ENCODE results near the gene GOLGA6L7.
"Not testable (repeated sequence)": the region's sequence is repeated elsewhere in the genome, so short reads cannot be mapped to it uniquely, and the experiment has no call there.

The GOLGA6L7 gene

DNA sequence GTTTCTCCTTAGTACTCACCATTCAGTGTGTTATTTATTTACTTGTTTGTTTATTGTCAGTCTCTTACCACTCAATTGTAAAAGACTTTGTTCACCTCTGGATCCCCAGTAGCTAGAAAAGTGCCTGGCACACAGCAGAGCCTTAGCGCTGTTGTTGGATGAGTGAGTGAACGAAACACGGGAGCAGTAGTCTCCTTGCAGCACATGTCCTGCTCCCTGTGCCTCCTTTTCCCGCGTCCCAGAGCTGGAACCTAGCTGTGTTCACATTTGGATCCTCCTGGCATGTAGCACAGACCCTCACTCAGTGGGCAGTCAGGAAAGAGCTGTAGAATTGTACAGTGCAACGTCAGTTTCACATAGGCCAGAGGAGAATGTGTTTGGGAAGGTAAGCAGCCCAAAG is 41.4 kb upstream of the GOLGA6L7 start:
- not testable (repeated sequence) for H3K9me3 ChIP-seq (ENCODE audit: control insufficient read depth in 1 of 2, low read length in 2 of 2); H3K4me1 ChIP-seq (ENCODE audit: control insufficient read depth in 1 of 2, insufficient read depth in 2 of 2, low read length in 2 of 2); H3K9ac ChIP-seq (ENCODE audit: low read depth in 1 of 2, low read length in 2 of 2); H3K27ac ChIP-seq (ENCODE audit: low read depth, low read length); H3K36me3 ChIP-seq (ENCODE audit: control insufficient read depth in 1 of 2, insufficient read depth in 2 of 2, low read length in 2 of 2); H3K4me3 ChIP-seq (ENCODE audit: low read depth in 1 of 2, low read length in 2 of 2)
- H3K27me3 ChIP-seq (ENCODE audit: control insufficient read depth in 1 of 2, insufficient read depth in 2 of 2, low read length in 2 of 2) = peaks cover 6 to 12% of the 10 kb centered on the region in 2 donors

DNA sequence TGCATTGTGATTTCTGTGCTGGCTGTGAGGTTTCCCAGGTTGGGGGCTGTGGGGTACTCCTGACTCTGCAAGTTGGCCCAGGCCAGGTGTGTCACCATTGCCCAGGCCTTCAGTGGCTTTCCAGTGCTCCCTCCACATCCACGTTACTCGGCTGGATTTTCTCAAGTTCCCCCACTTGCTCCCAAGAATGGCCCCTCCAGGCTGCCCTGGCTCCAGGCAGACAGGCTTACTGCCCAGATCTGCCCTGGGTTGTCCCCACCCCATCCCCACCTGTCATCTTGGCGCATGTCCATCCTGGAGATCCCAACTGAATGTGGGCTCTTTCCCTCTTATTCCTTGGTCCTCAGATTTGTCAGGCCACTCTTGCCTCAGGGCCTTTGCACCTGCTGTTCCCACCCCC is 40.9 kb upstream of the GOLGA6L7 start:
- Histone ChIP-seq H3K27ac (ENCODE audit: low read depth, low read length) (no peak overlapping the region), H3K9ac (ENCODE audit: low read depth in 1 of 2, low read length in 2 of 2) (no peak overlapping the region), H3K4me3 (ENCODE audit: low read depth in 1 of 2, low read length in 2 of 2) (no peak overlapping the region)

DNA sequence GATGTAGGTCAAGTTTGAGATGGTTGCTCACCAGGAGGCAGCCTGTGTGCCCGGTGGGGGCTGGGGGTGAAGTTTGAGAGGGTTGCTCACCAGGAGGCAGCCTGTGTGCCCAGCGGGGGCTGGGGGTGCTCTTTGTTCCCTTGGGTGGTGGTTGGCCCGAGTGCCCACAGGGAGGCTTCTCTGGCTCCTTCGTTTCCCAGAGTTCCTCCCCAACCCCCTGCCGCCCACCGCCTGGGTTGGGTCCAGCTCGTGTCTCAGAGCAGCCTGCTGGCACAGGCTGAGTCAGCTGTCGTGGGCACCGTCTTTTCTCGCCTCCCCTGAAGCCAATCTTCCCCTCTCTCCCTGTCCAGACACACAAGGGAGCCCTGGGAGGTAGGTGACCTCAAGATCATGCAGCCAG is 40.5 kb upstream of the GOLGA6L7 start:
- no peaks in the 10 kb centered on the region for H3K9me3 ChIP-seq (ENCODE audit: control insufficient read depth in 1 of 2, low read length in 2 of 2)
- peaks cover 12 to 14% of the 10 kb centered on the region in 2 donors for H3K27me3 ChIP-seq (ENCODE audit: control insufficient read depth in 1 of 2, insufficient read depth in 2 of 2, low read length in 2 of 2)
- H3K27ac ChIP-seq (ENCODE audit: low read depth, low read length) = no peak overlapping the region
- H3K9ac ChIP-seq (ENCODE audit: low read depth in 1 of 2, low read length in 2 of 2) = no peak overlapping the region
- H3K4me1 ChIP-seq (ENCODE audit: control insufficient read depth in 1 of 2, insufficient read depth in 2 of 2, low read length in 2 of 2) = no peaks in the 10 kb centered on the region
- no peak overlapping the region for H3K4me3 ChIP-seq (ENCODE audit: low read depth in 1 of 2, low read length in 2 of 2)
- no peaks in the 10 kb centered on the region for H3K36me3 ChIP-seq (ENCODE audit: control insufficient read depth in 1 of 2, insufficient read depth in 2 of 2, low read length in 2 of 2)

More for the DNA sequence above, 40.9 kb upstream of the GOLGA6L7 start:
- Histone ChIP-seq H3K36me3 (ENCODE audit: control insufficient read depth in 1 of 2, insufficient read depth in 2 of 2, low read length in 2 of 2) (no peaks in the 10 kb centered on the region), H3K9me3 (ENCODE audit: control insufficient read depth in 1 of 2, low read length in 2 of 2) (no peaks in the 10 kb centered on the region), H3K27me3 (ENCODE audit: control insufficient read depth in 1 of 2, insufficient read depth in 2 of 2, low read length in 2 of 2) (peaks cover 9 to 14% of the 10 kb centered on the region in 2 donors), H3K4me1 (ENCODE audit: control insufficient read depth in 1 of 2, insufficient read depth in 2 of 2, low read length in 2 of 2) (no peaks in the 10 kb centered on the region)

DNA sequence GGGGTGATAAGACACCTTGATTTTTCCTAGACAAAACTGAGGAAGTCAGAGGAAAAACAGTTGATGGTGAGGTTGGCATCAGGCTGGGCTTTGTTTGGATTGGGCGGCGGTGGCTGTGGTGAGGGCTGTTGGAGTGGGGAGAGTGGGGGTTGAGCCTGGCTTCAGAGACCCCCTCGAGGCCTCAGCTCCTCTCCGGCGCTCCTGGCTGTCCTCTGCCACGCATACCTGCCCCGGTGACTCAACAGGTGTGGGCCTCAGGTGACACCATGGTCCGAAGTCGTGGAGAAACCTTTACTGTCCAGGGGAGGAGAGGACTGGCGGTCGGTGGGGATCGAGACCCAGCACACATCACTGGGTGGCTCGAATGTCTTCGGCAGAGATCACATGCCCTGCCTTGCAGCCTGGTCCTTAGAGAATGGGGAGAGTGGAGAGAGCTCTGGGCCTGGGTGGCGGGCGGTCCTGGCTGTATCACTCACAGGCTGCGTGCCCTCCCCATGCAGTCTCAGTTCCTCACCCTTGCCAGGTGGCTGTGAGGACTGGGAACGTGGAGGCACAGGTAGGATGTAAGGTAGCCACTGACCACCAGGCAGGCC is 40.0 kb upstream of the GOLGA6L7 start:
- H3K9me3 ChIP-seq (ENCODE audit: control insufficient read depth in 1 of 2, low read length in 2 of 2) = no peaks in the 10 kb centered on the region
- H3K27me3 ChIP-seq (ENCODE audit: control insufficient read depth in 1 of 2, insufficient read depth in 2 of 2, low read length in 2 of 2) = peaks cover 12 to 14% of the 10 kb centered on the region in 2 donors
- H3K4me1 ChIP-seq (ENCODE audit: control insufficient read depth in 1 of 2, insufficient read depth in 2 of 2, low read length in 2 of 2) = no peaks in the 10 kb centered on the region
- no peak overlapping the region for H3K9ac ChIP-seq (ENCODE audit: low read depth in 1 of 2, low read length in 2 of 2)
- H3K36me3 ChIP-seq (ENCODE audit: control insufficient read depth in 1 of 2, insufficient read depth in 2 of 2, low read length in 2 of 2) = no peaks in the 10 kb centered on the region
- no peak overlapping the region for H3K4me3 ChIP-seq (ENCODE audit: low read depth in 1 of 2, low read length in 2 of 2)
- H3K27ac ChIP-seq (ENCODE audit: low read depth, low read length) = no peak overlapping the region

DNA sequence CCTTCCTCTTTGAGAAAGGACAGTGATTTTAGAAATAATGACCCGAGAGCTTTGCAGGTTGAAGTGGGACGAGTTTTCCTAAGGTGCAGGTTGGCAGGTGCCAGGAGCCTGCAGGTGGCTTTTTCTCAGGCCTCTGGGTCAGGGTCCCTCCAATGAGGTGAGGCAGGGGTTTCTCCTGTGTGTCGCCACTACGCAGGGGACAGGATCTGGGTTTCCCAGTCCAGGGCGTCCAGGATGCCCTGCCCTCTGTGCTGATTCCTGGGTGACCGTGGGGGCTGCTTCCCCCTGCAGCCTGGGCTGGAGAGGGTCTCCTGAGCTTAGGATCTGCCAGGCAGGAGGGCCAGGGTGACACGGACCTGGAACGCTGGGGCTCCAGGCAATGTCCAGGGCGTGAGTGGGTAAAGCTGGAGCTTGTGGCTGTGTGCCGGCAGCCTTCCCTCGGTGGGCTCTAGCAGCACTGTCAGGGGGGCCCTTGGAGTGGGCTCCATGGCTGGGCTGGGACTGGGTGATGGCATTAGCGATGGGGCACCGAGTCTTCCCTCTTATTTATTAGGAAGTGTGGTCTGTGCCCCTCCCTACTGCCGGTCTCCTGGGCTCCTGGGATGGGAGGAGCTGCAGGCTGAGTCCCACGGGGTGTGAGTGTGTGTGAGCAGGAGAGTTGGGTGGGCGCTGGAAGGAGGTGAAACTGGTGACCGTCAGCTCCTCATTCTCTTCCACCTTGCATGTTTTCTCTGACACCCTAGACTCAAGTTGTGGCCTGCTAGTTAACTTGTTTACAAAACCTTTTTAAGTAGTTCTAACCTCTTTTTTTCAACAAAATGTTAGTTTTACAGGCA is 39.1 kb upstream of the GOLGA6L7 start:
- Histone ChIP-seq H3K27ac (ENCODE audit: low read depth, low read length) (no peak overlapping the region), H3K27me3 (ENCODE audit: control insufficient read depth in 1 of 2, insufficient read depth in 2 of 2, low read length in 2 of 2) (peaks cover 12 to 14% of the 10 kb centered on the region in 2 donors), H3K4me3 (ENCODE audit: low read depth in 1 of 2, low read length in 2 of 2) (no peak overlapping the region), H3K9me3 (ENCODE audit: control insufficient read depth in 1 of 2, low read length in 2 of 2) (no peaks in the 10 kb centered on the region), H3K9ac (ENCODE audit: low read depth in 1 of 2, low read length in 2 of 2) (no peak overlapping the region), H3K4me1 (ENCODE audit: control insufficient read depth in 1 of 2, insufficient read depth in 2 of 2, low read length in 2 of 2) (no peaks in the 10 kb centered on the region), H3K36me3 (ENCODE audit: control insufficient read depth in 1 of 2, insufficient read depth in 2 of 2, low read length in 2 of 2) (no peaks in the 10 kb centered on the region)

DNA sequence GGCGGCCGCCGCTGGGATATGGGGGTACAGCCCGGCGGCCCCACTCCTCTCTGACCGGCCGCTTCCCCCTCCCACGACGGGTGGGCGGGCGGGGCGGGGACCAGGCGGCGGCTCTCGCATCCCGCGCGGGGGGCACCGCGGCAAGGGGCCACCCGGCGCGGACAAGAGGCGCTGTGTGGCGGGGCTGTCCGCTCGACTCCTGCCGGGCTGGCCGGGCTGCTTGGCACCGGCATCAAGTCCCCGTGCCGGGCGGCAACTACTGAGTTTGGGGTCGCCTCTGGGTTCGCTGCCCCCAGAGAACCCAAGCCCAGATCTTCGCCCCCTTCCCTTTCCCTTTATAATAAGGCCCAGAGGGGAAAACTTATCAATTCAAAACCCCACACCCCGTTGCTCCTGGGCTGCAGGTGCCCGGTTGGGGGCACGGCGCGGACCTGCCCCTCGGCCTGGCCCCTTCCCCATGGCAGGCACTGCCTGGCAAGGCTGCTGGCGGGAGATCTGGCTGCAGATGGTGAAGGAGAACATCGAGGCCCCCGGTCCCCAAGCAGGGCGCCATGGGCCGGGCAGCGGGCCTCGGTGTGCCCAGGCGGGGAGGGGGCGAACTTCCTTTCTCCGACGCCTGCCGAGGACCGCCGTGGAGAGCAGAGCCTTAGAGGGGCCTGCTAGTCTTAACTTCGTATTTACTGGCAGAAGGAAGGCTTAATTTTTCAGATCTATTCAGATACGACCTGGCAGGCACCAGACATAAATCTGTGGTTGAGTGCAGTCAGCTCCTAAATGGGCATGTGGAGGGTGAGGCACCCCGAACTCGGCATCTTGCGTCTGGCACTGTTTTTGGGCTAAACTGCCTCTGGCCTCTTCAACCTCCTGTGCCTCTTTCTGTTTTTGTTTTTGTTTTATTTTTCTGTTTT is 38.2 kb upstream of the GOLGA6L7 start:
- Histone ChIP-seq H3K9ac (ENCODE audit: low read depth in 1 of 2, low read length in 2 of 2) (no peak overlapping the region), H3K27me3 (ENCODE audit: control insufficient read depth in 1 of 2, insufficient read depth in 2 of 2, low read length in 2 of 2) (peaks cover 12 to 14% of the 10 kb centered on the region in 2 donors), H3K4me1 (ENCODE audit: control insufficient read depth in 1 of 2, insufficient read depth in 2 of 2, low read length in 2 of 2) (no peaks in the 10 kb centered on the region), H3K9me3 (ENCODE audit: control insufficient read depth in 1 of 2, low read length in 2 of 2) (no peaks in the 10 kb centered on the region), H3K36me3 (ENCODE audit: control insufficient read depth in 1 of 2, insufficient read depth in 2 of 2, low read length in 2 of 2) (no peaks in the 10 kb centered on the region), H3K27ac (ENCODE audit: low read depth, low read length) (no peak overlapping the region), H3K4me3 (ENCODE audit: low read depth in 1 of 2, low read length in 2 of 2) (peak overlapping the region in 1 of 2 donors; percentile 15)

DNA sequence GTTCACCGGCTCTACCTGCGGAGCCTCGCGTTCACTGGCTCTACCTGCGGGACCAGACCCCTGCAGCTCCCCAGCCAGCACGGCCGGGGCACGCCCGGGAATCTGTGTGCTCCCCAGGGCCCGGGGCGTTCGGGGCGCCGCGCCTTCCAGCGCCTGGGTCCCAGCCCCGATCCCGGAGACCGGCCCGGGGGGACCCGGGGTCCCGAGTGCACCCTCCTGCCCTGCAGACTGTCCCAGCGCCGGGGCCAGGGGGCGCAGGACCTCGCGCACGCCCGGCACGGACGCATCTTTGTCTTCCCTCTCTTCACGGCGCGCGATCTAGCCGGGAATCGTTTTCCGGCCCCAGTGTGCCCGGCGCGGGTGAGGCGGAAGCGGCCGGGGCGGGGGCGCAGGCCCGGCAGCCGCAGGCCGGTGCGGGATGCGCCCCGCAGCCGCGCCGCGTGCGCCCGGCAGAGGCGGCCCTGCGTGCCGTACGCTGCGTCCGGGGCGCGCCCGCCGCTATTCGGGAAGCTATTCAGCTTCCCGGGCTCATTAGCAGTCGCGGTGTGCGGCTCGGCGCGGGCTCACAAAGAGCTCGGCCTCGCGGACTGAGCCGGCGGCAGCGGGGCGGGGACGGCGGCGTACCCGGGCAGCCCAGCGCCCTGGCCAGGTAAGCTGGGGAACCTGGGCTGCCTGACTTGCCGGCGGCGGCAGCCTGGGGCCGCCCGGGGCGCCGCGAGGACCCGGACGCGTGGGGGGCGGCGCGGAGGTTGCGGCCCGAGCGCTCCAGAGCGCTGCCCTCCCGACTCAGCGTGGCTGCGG is 37.4 kb upstream of the GOLGA6L7 start, which contains the start of gene APBA2:
TSS of gene APBA2 (plus strand) at position 345 of the 801 bp plus-strand sequence. CDS start 167,911 bp downstream, outside the sequence.
- H3K4me3 ChIP-seq (ENCODE audit: low read depth in 1 of 2, low read length in 2 of 2) = peak within 1 kb of the TSS; percentile 15 to 36
- no peaks in the 10 kb centered on the region for H3K4me1 ChIP-seq (ENCODE audit: control insufficient read depth in 1 of 2, insufficient read depth in 2 of 2, low read length in 2 of 2)
- H3K27me3 ChIP-seq (ENCODE audit: control insufficient read depth in 1 of 2, insufficient read depth in 2 of 2, low read length in 2 of 2) = peaks cover 12 to 14% of the 10 kb centered on the region in 2 donors
- H3K36me3 ChIP-seq (ENCODE audit: control insufficient read depth in 1 of 2, insufficient read depth in 2 of 2, low read length in 2 of 2) = no peaks in the 10 kb centered on the region
- no peak within 1 kb of the TSS for H3K27ac ChIP-seq (ENCODE audit: low read depth, low read length)
- H3K9ac ChIP-seq (ENCODE audit: low read depth in 1 of 2, low read length in 2 of 2) = no peak within 1 kb of the TSS
- no peaks in the 10 kb centered on the region for H3K9me3 ChIP-seq (ENCODE audit: control insufficient read depth in 1 of 2, low read length in 2 of 2)

DNA sequence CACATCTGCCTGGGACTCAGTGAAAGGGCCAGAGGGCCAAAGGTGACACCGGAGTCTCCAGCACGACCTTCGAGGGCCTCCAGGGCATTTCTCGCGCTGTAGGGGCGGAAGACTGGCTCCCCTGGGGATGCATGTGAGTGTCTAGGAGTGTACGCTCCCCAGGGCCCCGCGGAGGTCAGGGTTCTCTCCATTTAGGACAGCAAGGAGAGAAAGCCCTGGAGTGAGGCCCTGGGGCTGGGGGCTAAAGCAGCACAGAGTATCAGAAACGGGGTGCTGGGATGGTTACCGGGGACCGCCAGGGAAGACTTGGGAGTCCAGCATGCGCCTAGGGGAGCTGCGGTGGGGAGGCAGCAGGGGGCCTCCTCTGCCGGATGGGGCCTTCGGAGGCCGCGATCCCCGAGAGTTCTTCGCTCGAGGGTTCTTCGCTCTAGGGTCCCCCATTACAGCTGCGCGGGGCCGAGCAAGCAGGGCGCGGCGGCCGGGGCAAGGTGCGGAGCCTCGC is 36.7 kb upstream of the GOLGA6L7 start:
- Histone ChIP-seq H3K27ac (ENCODE audit: low read depth, low read length) (no peak overlapping the region), H3K9ac (ENCODE audit: low read depth in 1 of 2, low read length in 2 of 2) (no peak overlapping the region), H3K4me1 (ENCODE audit: control insufficient read depth in 1 of 2, insufficient read depth in 2 of 2, low read length in 2 of 2) (no peaks in the 10 kb centered on the region)

DNA sequence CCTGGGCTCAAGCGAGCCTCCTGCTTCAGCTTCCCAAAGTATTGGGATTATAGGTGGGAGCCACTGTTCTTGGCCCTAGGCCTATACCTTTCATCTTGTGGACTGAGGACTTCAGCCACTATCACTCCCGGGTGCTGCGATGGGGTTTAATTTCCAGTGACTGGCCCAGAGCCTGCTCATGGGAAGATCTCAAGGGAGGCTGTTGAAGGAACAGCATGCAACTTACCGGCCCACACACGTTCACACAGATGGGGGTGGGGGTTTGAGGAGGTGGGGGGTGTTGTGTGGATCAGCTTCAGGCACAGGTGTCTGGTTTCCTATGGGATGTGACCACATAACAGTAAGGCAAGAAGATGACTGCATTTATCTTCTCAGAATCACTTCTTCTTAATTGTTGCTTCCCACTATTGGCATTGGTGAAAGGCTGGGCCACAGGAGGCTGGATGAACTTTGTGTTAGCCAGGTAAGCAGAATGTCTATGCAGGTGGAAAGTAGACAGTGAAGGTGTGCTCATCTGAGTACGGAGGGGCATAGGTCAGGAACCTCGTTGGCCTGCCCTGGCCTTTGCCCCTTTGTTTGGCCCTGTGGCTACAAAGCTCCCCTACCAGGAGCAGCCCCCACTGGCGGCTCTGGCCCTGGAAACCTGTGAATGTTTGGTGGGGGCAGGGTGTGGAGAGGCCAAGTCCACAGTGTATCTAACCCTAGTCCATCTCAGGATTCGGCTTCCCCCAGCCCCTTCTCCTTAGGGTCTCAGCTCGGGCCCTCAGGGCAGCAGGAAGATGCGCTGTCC is 35.9 kb upstream of the GOLGA6L7 start:
- Histone ChIP-seq H3K27ac (ENCODE audit: low read depth, low read length) (no peak overlapping the region), H3K9ac (ENCODE audit: low read depth in 1 of 2, low read length in 2 of 2) (no peak overlapping the region), H3K27me3 (ENCODE audit: control insufficient read depth in 1 of 2, insufficient read depth in 2 of 2, low read length in 2 of 2) (peaks cover 12 to 14% of the 10 kb centered on the region in 2 donors), H3K4me3 (ENCODE audit: low read depth in 1 of 2, low read length in 2 of 2) (no peak overlapping the region), H3K9me3 (ENCODE audit: control insufficient read depth in 1 of 2, low read length in 2 of 2) (no peaks in the 10 kb centered on the region), H3K36me3 (ENCODE audit: control insufficient read depth in 1 of 2, insufficient read depth in 2 of 2, low read length in 2 of 2) (no peaks in the 10 kb centered on the region), H3K4me1 (ENCODE audit: control insufficient read depth in 1 of 2, insufficient read depth in 2 of 2, low read length in 2 of 2) (no peaks in the 10 kb centered on the region)

More for the DNA sequence above, 36.7 kb upstream of the GOLGA6L7 start:
- H3K36me3 ChIP-seq (ENCODE audit: control insufficient read depth in 1 of 2, insufficient read depth in 2 of 2, low read length in 2 of 2) = no peaks in the 10 kb centered on the region
- H3K9me3 ChIP-seq (ENCODE audit: control insufficient read depth in 1 of 2, low read length in 2 of 2) = no peaks in the 10 kb centered on the region
- H3K27me3 ChIP-seq (ENCODE audit: control insufficient read depth in 1 of 2, insufficient read depth in 2 of 2, low read length in 2 of 2) = peaks cover 12 to 14% of the 10 kb centered on the region in 2 donors
- H3K4me3 ChIP-seq (ENCODE audit: low read depth in 1 of 2, low read length in 2 of 2) = peak overlapping the region in 1 of 2 donors; percentile 36
